Type B pancreatic cell (in vitro differentiated cells): ENCODE data around the gene STXBP5. TPM values are rescaled to one million over a fixed set of nuclear protein-coding genes. Genes with fewer than 3 reads are reported as not detected.

Source experiments
- DNase-seq: peaks from one replicate; pipeline ENCODE4 v3.0.0; 2021; ENCODE audit warnings: mixed read lengths; ENCODE audit not compliant: unreplicated experiment; ENCODE audit errors: extremely low spot score
- H3K27ac Mint-ChIP-seq: 2 replicates; pipeline ENCODE4 v1.8.0; 2021; ENCODE audit warnings: mild to moderate bottlenecking, mixed read lengths
- H3K27me3 Mint-ChIP-seq: 2 replicates; pipeline ENCODE4 v1.8.0; 2021; ENCODE audit warnings: mixed read lengths
- H3K36me3 Mint-ChIP-seq: 2 replicates; pipeline ENCODE4 v1.8.0; 2021; ENCODE audit warnings: mixed read lengths
- H3K4me1 Mint-ChIP-seq: one replicate; pipeline ENCODE4 v1.8.0; 2021; ENCODE audit warnings: mixed read lengths; ENCODE audit not compliant: unreplicated experiment
- H3K4me3 Mint-ChIP-seq: 2 replicates; pipeline ENCODE4 v1.8.0; 2021; ENCODE audit warnings: mild to moderate bottlenecking, mixed read lengths
- H3K9me3 Mint-ChIP-seq: 2 replicates; pipeline ENCODE4 v1.8.0; 2021; ENCODE audit warnings: mixed read lengths
- total RNA-seq: library from RNA; stranded (reverse); gene quantifications from 2 replicates; pipeline ENCODE4 v1.2.1, GENCODE V29; 2021; ENCODE audit warnings: low replicate concordance
- TF ChIP-seq, protein P1 (sequence below): fragments of 200-600 bp; sonication (generic); conservative IDR thresholded peaks from 2 replicates; pipeline ENCODE4 v1.5.0; 2021; ENCODE audit warnings: antibody characterized with exemption, mild to moderate bottlenecking

The STXBP5 gene
- total RNA-seq, 1 donor from 2014 or later, result 21.0 TPM

DNA sequence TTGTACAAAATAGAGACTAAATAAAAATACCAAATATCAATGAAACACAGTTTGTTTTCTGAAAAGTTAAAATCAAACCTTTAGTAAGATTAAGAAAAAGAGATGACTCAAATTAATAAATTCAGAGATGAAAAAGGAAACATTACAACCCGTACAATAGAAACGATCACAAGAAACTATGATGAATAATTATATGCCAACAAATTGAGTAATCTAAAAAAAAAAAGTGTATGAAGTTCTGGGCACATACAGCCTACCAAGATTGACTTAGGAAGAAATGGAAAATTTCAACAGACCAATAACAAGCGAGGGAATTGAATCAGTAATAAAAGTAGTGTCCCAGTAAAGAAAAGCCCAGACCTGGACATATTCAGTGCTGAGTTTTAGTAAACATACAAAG is 94.8 kb downstream of the STXBP5 start:
- TF ChIP-seq, protein P1, sequence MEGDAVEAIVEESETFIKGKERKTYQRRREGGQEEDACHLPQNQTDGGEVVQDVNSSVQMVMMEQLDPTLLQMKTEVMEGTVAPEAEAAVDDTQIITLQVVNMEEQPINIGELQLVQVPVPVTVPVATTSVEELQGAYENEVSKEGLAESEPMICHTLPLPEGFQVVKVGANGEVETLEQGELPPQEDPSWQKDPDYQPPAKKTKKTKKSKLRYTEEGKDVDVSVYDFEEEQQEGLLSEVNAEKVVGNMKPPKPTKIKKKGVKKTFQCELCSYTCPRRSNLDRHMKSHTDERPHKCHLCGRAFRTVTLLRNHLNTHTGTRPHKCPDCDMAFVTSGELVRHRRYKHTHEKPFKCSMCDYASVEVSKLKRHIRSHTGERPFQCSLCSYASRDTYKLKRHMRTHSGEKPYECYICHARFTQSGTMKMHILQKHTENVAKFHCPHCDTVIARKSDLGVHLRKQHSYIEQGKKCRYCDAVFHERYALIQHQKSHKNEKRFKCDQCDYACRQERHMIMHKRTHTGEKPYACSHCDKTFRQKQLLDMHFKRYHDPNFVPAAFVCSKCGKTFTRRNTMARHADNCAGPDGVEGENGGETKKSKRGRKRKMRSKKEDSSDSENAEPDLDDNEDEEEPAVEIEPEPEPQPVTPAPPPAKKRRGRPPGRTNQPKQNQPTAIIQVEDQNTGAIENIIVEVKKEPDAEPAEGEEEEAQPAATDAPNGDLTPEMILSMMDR, result no peak
- Mint-ChIP-seq H3K27me3 (no peaks in the 10 kb centered on the region), H3K36me3 (peaks cover 51% of the 10 kb centered on the region), H3K4me3 (no peak overlapping the region), H3K27ac (no peak overlapping the region), H3K9me3 (peaks cover 28% of the 10 kb centered on the region), H3K4me1 (no peaks in the 10 kb centered on the region)
- DNase-seq, result no peak

DNA sequence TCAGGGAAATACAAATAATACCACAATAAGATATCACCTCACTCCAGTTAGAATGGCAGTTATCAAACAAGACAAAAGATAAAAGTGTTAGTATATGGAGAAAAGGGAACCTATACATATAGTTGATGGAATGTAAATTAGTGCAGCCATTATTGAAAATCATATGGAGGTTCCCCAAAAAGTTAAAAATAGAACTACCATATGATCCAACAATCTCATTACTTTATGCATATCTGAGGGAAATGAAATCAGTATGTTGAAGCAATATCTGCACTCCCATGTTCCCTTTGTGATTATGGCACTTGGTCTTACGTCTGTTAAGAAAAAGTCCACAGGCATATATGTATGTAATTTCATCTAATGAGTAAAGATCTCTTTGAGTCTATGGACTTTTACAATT is 96.9 kb downstream of the STXBP5 start:
- DNase-seq, result no peak
- Mint-ChIP-seq H3K27ac (no peak overlapping the region), H3K4me3 (no peak overlapping the region), H3K27me3 (no peaks in the 10 kb centered on the region), H3K4me1 (no peaks in the 10 kb centered on the region), H3K36me3 (peaks cover 51% of the 10 kb centered on the region), H3K9me3 (peaks cover 28% of the 10 kb centered on the region)
- TF ChIP-seq, protein P1, result no peak

- TF ChIP-seq, protein P1, result no peak
- Mint-ChIP-seq H3K27ac (no peak overlapping the region), H3K4me1 (no peaks in the 10 kb centered on the region), H3K4me3 (no peak overlapping the region), H3K27me3 (no peaks in the 10 kb centered on the region), H3K9me3 (peaks cover 9% of the 10 kb centered on the region), H3K36me3 (peaks cover 29% of the 10 kb centered on the region)
- no peak for DNase-seq
Measured at GRCh38 chr6:147304016-147304415, 99.8 kb downstream of the STXBP5 start.

- Mint-ChIP-seq H3K27me3 (no peaks in the 10 kb centered on the region), H3K4me3 (no peak overlapping the region), H3K36me3 (peaks cover 7% of the 10 kb centered on the region), H3K4me1 (no peaks in the 10 kb centered on the region), H3K27ac (no peak overlapping the region), H3K9me3 (no peaks in the 10 kb centered on the region)
- no peak for DNase-seq
- TF ChIP-seq, protein P1, result no peak
Measured at GRCh38 chr6:147310521-147310920, 106.3 kb downstream of the STXBP5 start.

DNA sequence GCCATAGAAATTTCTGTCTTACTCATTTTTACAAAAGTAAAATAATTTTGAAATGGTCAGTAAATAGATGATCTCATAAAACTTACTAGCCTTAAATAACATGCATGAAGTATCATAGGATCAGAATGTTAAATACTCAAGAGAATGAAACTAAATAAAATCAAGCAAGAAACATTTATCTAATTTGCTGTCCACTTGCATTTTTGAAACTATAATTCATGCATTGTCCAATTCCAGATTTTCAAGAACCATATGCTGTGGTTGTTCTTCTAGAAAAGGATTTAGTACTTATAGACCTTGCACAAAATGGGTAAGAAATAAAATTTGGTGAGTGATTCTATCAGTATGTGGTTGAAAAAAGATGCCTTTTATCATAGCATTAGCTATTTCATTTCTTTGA is 107.0 kb downstream of the STXBP5 start:
- peaks cover 7% of the 10 kb centered on the region for H3K36me3 Mint-ChIP-seq
- no peak overlapping the region for H3K4me3 Mint-ChIP-seq
- no peaks in the 10 kb centered on the region for H3K4me1 Mint-ChIP-seq
- H3K9me3 Mint-ChIP-seq, result no peaks in the 10 kb centered on the region
- H3K27ac Mint-ChIP-seq, result no peak overlapping the region
- DNase-seq, result no peak
- H3K27me3 Mint-ChIP-seq, result no peaks in the 10 kb centered on the region
- TF ChIP-seq, protein P1, result no peak

GRCh38 chr6:147321260-147321659 is 117.0 kb downstream of the STXBP5 start:
- Mint-ChIP-seq H3K4me1 (no peaks in the 10 kb centered on the region), H3K27me3 (no peaks in the 10 kb centered on the region), H3K27ac (no peak overlapping the region), H3K36me3 (peaks cover 10% of the 10 kb centered on the region), H3K9me3 (no peaks in the 10 kb centered on the region), H3K4me3 (no peak overlapping the region)
- DNase-seq, result no peak
- TF ChIP-seq, protein P1, result no peak
